HepG2 (cell line): ENCODE data around the gene NARF. TPM values are rescaled to one million over a fixed set of nuclear protein-coding genes. Genes with fewer than 3 reads are reported as not detected.
A peak's percentile ranks its signal among the peaks of the same experiment; 100 is the strongest.

Experiments used
- ARID5B ChIP-seq: IDR thresholded peaks from 2 replicates; pipeline ENCODE4 v1.4.0; 2020; ENCODE audit warnings: mild to moderate bottlenecking, missing genetic modification reagents
- ATF5 ChIP-seq: sonication (generic); formaldehyde crosslinking; IDR thresholded peaks from 2 replicates; pipeline ENCODE4 v1.4.0; 2020; ENCODE audit warnings: mild to moderate bottlenecking, low read depth, missing genetic modification reagents
- BRD4 ChIP-seq: sonication (generic); formaldehyde crosslinking; IDR thresholded peaks from 2 replicates; pipeline ENCODE4 v1.4.0; 2020; ENCODE audit warnings: missing genetic modification reagents
- ELK4 ChIP-seq: sonication (generic); formaldehyde crosslinking; IDR thresholded peaks from 2 replicates; pipeline ENCODE4 v1.9.0; 2021; ENCODE audit warnings: missing genetic modification reagents, borderline replicate concordance
- MED13 ChIP-seq: sonication (generic); formaldehyde crosslinking; IDR thresholded peaks from 2 replicates; pipeline ENCODE4 v1.5.0; 2020; ENCODE audit warnings: missing genetic modification reagents
- NFKB2 ChIP-seq: sonication (generic); formaldehyde crosslinking; IDR thresholded peaks from 2 replicates; pipeline ENCODE4 v1.4.0; 2020; ENCODE audit warnings: missing genetic modification reagents, borderline replicate concordance
- PBX2 ChIP-seq: IDR thresholded peaks from 2 replicates; pipeline ENCODE4 v1.6.1; 2016; ENCODE audit warnings: control low read depth
- REPIN1 ChIP-seq: sonication (generic); formaldehyde crosslinking; IDR thresholded peaks from 2 replicates; pipeline ENCODE4 v1.8.0; 2022; ENCODE audit warnings: missing genetic modification reagents, low read depth, mild to moderate bottlenecking, borderline replicate concordance
- RERE ChIP-seq: IDR thresholded peaks from 2 replicates; pipeline ENCODE4 v1.6.1; 2016; ENCODE audit warnings: low read depth, missing genetic modification reagents, missing compliant biosample characterization
- SCMH1 ChIP-seq: sonication (generic); formaldehyde crosslinking; IDR thresholded peaks from 2 replicates; pipeline ENCODE4 v1.9.0; 2021; ENCODE audit warnings: missing genetic modification reagents, mild to moderate bottlenecking, borderline replicate concordance
- ZBTB38 ChIP-seq: sonication (generic); formaldehyde crosslinking; IDR thresholded peaks from 2 replicates; pipeline ENCODE4 v1.5.1; 2020; ENCODE audit warnings: mild to moderate bottlenecking, missing genetic modification reagents
- ZNF17 ChIP-seq: sonication (generic); formaldehyde crosslinking; IDR thresholded peaks from 2 replicates; pipeline ENCODE4 v1.5.0; 2020; ENCODE audit warnings: mild to moderate bottlenecking, missing genetic modification reagents
- ZNF230 ChIP-seq: sonication (generic); formaldehyde crosslinking; IDR thresholded peaks from 2 replicates; pipeline ENCODE4 v1.4.0; 2020; ENCODE audit warnings: mild to moderate bottlenecking, missing genetic modification reagents
- ZNF253 ChIP-seq: sonication (generic); formaldehyde crosslinking; IDR thresholded peaks from 2 replicates; pipeline ENCODE4 v1.8.0; 2022; ENCODE audit warnings: mild to moderate bottlenecking, missing genetic modification reagents, borderline replicate concordance
- ZNF879 ChIP-seq: sonication (generic); formaldehyde crosslinking; IDR thresholded peaks from 2 replicates; pipeline ENCODE4 v1.8.1; 2023; ENCODE audit warnings: missing genetic modification reagents
- polyA plus RNA-seq, 8 experiments: library from polyadenylated mRNA; depleted of rRNA in 3 of 8; stranded (reverse) in 7 of 8; unstranded in 1 of 8; fragments of >200 nt; fragmentation: Illumina TruSeq in 4 of 8; extraction: Trizol in 4 of 8; gene quantifications; 2 replicates each; pipeline versions ENCODE4 v1.2.1 to v1.2.3, GENCODE V29; 2011 to 2016; ENCODE audit warnings: low read depth in 4 of 8, missing spikeins in 1 of 8, mixed read lengths in 1 of 8; ENCODE audit not compliant: insufficient read depth in 1 of 8
- total RNA-seq, 5 experiments: library from RNA; depleted of rRNA; stranded (reverse); fragments of >200 nt; fragmentation: Illumina TruSeq; extraction: Trizol; gene quantifications; 2 replicates each; pipeline ENCODE4 v1.2.3, GENCODE V29; 2016; ENCODE audit warnings: low read depth in 1 of 5

NARF gene
- total and polyA plus RNA-seq, 2 of the 13 experiments (the other 11 are each of a cell fraction or from before 2014, with no cell fraction given), result 61.1 to 144 TPM

- TF ChIP-seq ARID5B (CRISPR knock-in tag) (no peak; the same call in 1 of the 2 replicates), PBX2 (peak; percentile 87), ZBTB38 (CRISPR knock-in tag) (peak; percentile 84), RERE (CRISPR knock-in tag) (no peak; the same call in 1 of the 2 replicates), SCMH1 (CRISPR knock-in tag) (no peak), ZNF879 (CRISPR knock-in tag) (no peak), REPIN1 (CRISPR knock-in tag) (peak; percentile 27; the same call in 1 of the 2 replicates), ELK4 (CRISPR knock-in tag) (no peak), NFKB2 (CRISPR knock-in tag) (peak; percentile 82; the same call in 1 of the 2 replicates), BRD4 (peak; percentile 74; the same call in 1 of the 2 replicates), MED13 (CRISPR knock-in tag) (peak; percentile 42), ZNF253 (0 out of 2 replicates have a peak, but pooled peaks have one; percentile 24), ZNF17 (CRISPR knock-in tag) (no peak), ZNF230 (CRISPR knock-in tag) (peak; percentile 97), ATF5 (CRISPR knock-in tag) (no peak; the same call in 1 of the 2 replicates)
These were observed 60.6 kb downstream of the NARF start, which contains the start of gene FOXK2 (continued) for GRCh38 chr17:82518826-82519810.
